ENCODE data around the gene LRP1B. TPM values are rescaled to one million over a fixed set of nuclear protein-coding genes. Genes with fewer than 3 reads are reported as not detected.

Gene LRP1B
- polyA plus RNA-seq, 1 of the 3 experiments (the other 2 are of a cell fraction): 0.28 TPM

- Histone ChIP-seq H3K9ac (no peak overlapping the region), H2AFZ (ENCODE audit: low read depth) (no peak overlapping the region), H3K36me3 (replicated peaks in 1 of 2; ENCODE audit: control insufficient read depth in 1 of 2, insufficient read depth in 2 of 2, low read length in 1 of 2) (no peaks in the 10 kb centered on the region), H3K27ac (ENCODE audit: low read depth in 2 of 2, low read length in 1 of 2) (no peak overlapping the region), H3K9me2 (no peaks in the 10 kb centered on the region; the same call in 1 of the 2 replicates), H3K4me2 (no peak overlapping the region), H3K79me2 (ENCODE audit: insufficient read depth) (no peaks in the 10 kb centered on the region), H3K4me3 (ENCODE audit: low read depth in 2 of 2, low read length in 1 of 2) (no peak overlapping the region), H3F3A (replicated peaks; ENCODE audit: insufficient read depth) (no peaks in the 10 kb centered on the region), H4K20me1 (ENCODE audit: insufficient read depth) (no peaks in the 10 kb centered on the region), H3K4me1 (ENCODE audit: control insufficient read depth in 1 of 2, insufficient read depth in 2 of 2, low read depth in 1 of 2, low read length in 1 of 2) (peaks cover 0 to 3% of the 10 kb centered on the region in 2 experiments; a peak in 1 of 4 replicates), H3K9me3 (no peaks in the 10 kb centered on the region), H3K27me3 (ENCODE audit: insufficient read depth) (no peaks in the 10 kb centered on the region)
- ChIA-PET POLR2A (no interaction called here), CTCF (no interaction called here)
- 64% methylated on average over 1 of the region's 1 CpG for WGBS (ENCODE audit: low lambda C conversion rate)
- DNase-seq: no peak
- TF ChIP-seq NRF1 (IDR thresholded peaks at IDR 0.05; ENCODE audit: low read depth, low read length) (no peak), TCF12 (IDR thresholded peaks at IDR 0.05) (0 out of 2 replicates have a peak, but pooled peaks have one; percentile 10), FOXM1 (IDR thresholded peaks at IDR 0.05; ENCODE audit: low read depth) (no peak), CTCF (IDR thresholded peaks at IDR 0.05) (no peak)
Observed at GRCh38 chr2:140601342-140601741, 1529.5 kb downstream of the LRP1B start.

GRCh38 chr2:140600116-140600515, 1530.7 kb downstream of the LRP1B start:
- no peak for TF ChIP-seq RFX5 (IDR thresholded peaks at IDR 0.05; ENCODE audit: low read length)
- peak; percentile 43; the same call in 1 of the 2 replicates for TF ChIP-seq FOSL2 (IDR thresholded peaks at IDR 0.05; ENCODE audit: borderline replicate concordance, low read depth)
- H3F3A ChIP-seq (replicated peaks; ENCODE audit: insufficient read depth): no peaks in the 10 kb centered on the region
- DNase-seq: no peak
- no peaks in the 10 kb centered on the region for H3K27me3 ChIP-seq (ENCODE audit: insufficient read depth)
- H3K79me2 ChIP-seq (ENCODE audit: insufficient read depth): no peaks in the 10 kb centered on the region
- no peaks in the 10 kb centered on the region for H4K20me1 ChIP-seq (ENCODE audit: insufficient read depth)
- WGBS (ENCODE audit: low lambda C conversion rate): 24% methylated on average over 1 of the region's 1 CpG
- no peak overlapping the region for H2AFZ ChIP-seq (ENCODE audit: low read depth)
- CTCF ChIA-PET: no interaction called here
- H3K36me3 ChIP-seq (replicated peaks in 1 of 2; ENCODE audit: control insufficient read depth in 1 of 2, insufficient read depth in 2 of 2, low read length in 1 of 2): no peaks in the 10 kb centered on the region
- no peaks in the 10 kb centered on the region; the same call in 1 of the 2 replicates for H3K9me2 ChIP-seq
- no peak overlapping the region for H3K4me3 ChIP-seq (ENCODE audit: low read depth in 2 of 2, low read length in 1 of 2)
- H3K27ac ChIP-seq (ENCODE audit: low read depth in 2 of 2, low read length in 1 of 2): no peak overlapping the region
- H3K9me3 ChIP-seq: no peaks in the 10 kb centered on the region
- POLR2A ChIA-PET: no interaction called here
- H3K4me2 ChIP-seq: no peak overlapping the region
- peaks cover 0 to 3% of the 10 kb centered on the region in 2 experiments; a peak in 1 of 4 replicates for H3K4me1 ChIP-seq (ENCODE audit: control insufficient read depth in 1 of 2, insufficient read depth in 2 of 2, low read depth in 1 of 2, low read length in 1 of 2)
- H3K9ac ChIP-seq: no peak overlapping the region

- Histone ChIP-seq H3K4me1 (ENCODE audit: control insufficient read depth in 1 of 2, insufficient read depth in 2 of 2, low read depth in 1 of 2, low read length in 1 of 2) (peaks cover 0 to 3% of the 10 kb centered on the region in 2 experiments; a peak in 1 of 4 replicates), H4K20me1 (ENCODE audit: insufficient read depth) (no peaks in the 10 kb centered on the region), H3K9me3 (no peaks in the 10 kb centered on the region), H2AFZ (ENCODE audit: low read depth) (no peak overlapping the region), H3K4me3 (ENCODE audit: low read depth in 2 of 2, low read length in 1 of 2) (no peak overlapping the region), H3K36me3 (replicated peaks in 1 of 2; ENCODE audit: control insufficient read depth in 1 of 2, insufficient read depth in 2 of 2, low read length in 1 of 2) (no peaks in the 10 kb centered on the region), H3K4me2 (no peak overlapping the region), H3K9ac (no peak overlapping the region), H3K27ac (ENCODE audit: low read depth in 2 of 2, low read length in 1 of 2) (no peak overlapping the region), H3K79me2 (ENCODE audit: insufficient read depth) (no peaks in the 10 kb centered on the region), H3K9me2 (no peaks in the 10 kb centered on the region; the same call in 1 of the 2 replicates), H3K27me3 (ENCODE audit: insufficient read depth) (no peaks in the 10 kb centered on the region), H3F3A (replicated peaks; ENCODE audit: insufficient read depth) (no peaks in the 10 kb centered on the region)
- WGBS (ENCODE audit: low lambda C conversion rate): 100% methylated on average over 1 of the region's 1 CpG
- DNase-seq: no peak
- ChIA-PET POLR2A (no interaction called here), CTCF (no interaction called here)
- TF ChIP-seq RXRA (IDR thresholded peaks at IDR 0.05; ENCODE audit: borderline replicate concordance, low read depth) (no peak), GATA2 (CRISPR knock-in tag; IDR thresholded peaks at IDR 0.05) (no peak), RAD21 (IDR thresholded peaks at IDR 0.05; ENCODE audit: low read length) (no peak), MXI1 (IDR thresholded peaks at IDR 0.05; ENCODE audit: low read depth, low read length) (no peak), MEF2A (IDR thresholded peaks at IDR 0.05; ENCODE audit: borderline replicate concordance, low read depth) (no peak), FOXM1 (IDR thresholded peaks at IDR 0.05; ENCODE audit: low read depth) (no peak), USF2 (IDR thresholded peaks at IDR 0.05; ENCODE audit: borderline replicate concordance, low read depth, low read length) (no peak), FOSL2 (IDR thresholded peaks at IDR 0.05; ENCODE audit: borderline replicate concordance, low read depth) (no peak), JUND (IDR thresholded peaks at IDR 0.05) (no peak), CHD2 (IDR thresholded peaks at IDR 0.05; ENCODE audit: low read length, partially characterized antibody) (no peak), NRF1 (IDR thresholded peaks at IDR 0.05; ENCODE audit: low read depth, low read length) (no peak), EP300 (IDR thresholded peaks at IDR 0.05; ENCODE audit: borderline replicate concordance in 1 of 2, low read depth in 1 of 2, low read length in 1 of 2) (no peak)
Observed at GRCh38 chr2:140597836-140598235, 1533.0 kb downstream of the LRP1B start.
